Activated CD8-positive, alpha-beta memory T cell treated with anti-CD3 and anti-CD28 coated beads, Interleukin-2, amount 50 U/mL, for 1 hour (primary cell): ENCODE results near the gene PIGQ.

Experiments
- DNase-seq: peaks from one replicate; pipeline ENCODE4 v3.0.0-alpha.2; 2020; ENCODE audit errors: extremely low read depth

The PIGQ gene

DNA sequence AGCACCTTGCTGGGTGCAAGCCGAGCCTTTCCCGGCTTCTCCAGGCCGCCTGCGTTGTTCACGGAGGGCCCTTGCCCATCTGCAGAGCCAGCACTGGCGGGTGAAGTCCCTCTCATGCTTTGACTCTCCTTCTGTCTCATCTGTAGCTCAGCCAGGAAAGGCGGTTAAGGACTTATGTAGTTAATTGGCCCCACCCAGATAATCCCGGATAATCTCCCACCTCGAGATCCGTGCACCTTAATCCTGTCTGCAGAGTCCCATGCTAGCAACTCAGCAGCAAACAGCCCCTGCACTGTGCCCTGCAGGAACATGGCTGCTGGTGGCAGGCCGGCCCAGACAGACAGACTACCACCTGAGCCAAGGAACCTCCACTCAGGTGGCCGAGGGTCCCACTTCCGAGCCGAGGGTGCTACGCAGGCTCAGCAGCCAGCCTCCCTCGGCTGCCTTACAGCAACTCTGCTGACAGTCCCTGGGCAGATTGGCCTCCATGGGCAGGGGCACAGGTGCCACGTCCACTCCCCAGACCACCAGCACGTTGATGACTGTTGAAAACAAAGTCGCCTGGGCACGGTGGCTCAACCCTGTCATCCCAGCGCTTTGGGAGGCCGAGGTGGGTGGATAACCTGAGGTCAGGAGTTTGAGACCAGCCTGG lies 37.0 kb downstream of the PIGQ start:
- DNase-seq, result no peak

DNA sequence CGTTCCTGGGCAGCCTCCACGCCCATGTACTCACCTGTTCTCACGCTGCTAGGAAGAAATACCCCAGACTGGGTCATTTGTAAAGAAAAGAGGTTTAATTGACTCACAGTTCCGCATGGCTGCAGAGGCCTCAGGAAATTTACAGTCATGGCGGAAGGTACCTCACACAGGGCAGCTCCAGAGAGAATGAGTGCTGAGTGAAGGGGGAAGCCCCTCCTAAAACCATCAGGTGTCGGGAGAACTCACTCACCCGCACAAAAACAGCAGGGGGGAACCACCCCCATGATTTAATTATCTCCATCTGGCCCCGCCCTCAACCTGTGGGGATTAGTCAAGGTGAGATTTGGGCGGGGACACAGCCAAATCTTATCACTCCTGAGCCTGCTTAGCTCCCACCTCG lies 38.3 kb downstream of the PIGQ start:
- no peak for DNase-seq

GRCh38 chr16:609316-609715 lies 39.5 kb downstream of the PIGQ start:
- no peak for DNase-seq

DNA sequence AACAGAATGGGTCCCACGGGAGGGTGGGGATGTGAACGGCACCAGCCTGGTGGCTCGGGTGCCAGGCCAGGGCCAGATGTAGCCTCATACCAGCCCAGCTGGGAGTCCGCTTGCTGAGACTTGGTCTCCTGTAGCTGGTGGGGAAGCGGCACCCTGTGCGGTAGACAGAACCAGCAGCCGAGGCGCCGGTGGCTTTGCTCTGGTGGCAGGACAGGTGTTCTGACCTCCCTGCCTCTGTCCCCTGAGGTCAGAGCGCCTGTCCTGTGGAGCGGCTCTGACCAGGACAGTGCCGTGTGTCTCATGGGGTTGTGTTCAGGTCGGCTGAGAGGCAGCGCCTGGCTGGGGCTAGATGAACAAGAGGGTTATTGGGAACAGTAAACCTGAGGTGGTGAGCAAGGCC lies 40.2 kb downstream of the PIGQ start:
- DNase-seq, result no peak

GRCh38 chr16:610513-611381 lies 41.0 kb downstream of the PIGQ start:
- DNase-seq, result no peak

GRCh38 chr16:615122-615521 lies 45.4 kb downstream of the PIGQ start:
- no peak for DNase-seq

DNA sequence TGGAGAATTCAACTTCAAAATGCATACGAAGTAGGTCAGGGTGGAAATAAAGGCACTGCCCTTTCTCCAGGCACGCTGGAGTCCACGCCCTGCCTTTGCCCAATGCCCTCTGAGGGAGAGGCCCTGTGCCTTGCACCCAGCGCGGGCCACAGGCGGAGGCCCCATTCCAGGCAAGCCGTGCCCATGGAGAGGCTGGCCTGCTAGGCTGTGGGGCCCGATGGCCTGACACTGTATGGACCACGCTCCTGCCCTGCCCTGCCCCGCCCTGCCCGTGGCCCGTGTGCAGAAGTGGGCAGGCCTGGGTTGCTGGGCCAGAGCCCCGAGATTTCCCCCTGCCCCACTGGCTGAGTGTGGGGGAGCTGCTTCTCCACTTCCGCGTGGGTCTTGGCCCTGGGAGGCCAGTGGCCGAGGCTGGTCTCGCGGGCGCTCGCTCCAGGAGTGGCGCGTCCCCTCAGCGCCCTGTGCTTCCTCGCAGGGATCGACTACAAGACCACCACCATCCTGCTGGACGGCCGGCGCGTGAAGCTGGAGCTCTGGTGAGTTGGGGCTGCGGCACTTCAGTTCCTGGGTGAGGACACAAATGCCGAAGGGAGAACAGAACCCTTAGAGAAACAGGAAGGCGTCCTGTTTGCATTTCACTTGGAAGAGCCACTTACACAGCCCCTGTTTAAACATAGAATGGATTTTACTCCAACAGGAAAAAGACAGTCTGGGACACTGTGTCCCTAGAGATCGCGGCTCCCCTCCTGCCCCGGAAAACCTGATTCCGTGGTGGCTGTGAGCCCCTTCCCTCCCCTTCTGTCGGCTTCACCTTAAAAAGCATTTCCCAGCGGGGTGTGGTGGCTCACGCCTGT lies 47.2 kb downstream of the PIGQ start:
- DNase-seq, result no peak

- DNase-seq, result no peak
These were observed 48.1 kb downstream of the PIGQ start for GRCh38 chr16:617855-618254.

DNA sequence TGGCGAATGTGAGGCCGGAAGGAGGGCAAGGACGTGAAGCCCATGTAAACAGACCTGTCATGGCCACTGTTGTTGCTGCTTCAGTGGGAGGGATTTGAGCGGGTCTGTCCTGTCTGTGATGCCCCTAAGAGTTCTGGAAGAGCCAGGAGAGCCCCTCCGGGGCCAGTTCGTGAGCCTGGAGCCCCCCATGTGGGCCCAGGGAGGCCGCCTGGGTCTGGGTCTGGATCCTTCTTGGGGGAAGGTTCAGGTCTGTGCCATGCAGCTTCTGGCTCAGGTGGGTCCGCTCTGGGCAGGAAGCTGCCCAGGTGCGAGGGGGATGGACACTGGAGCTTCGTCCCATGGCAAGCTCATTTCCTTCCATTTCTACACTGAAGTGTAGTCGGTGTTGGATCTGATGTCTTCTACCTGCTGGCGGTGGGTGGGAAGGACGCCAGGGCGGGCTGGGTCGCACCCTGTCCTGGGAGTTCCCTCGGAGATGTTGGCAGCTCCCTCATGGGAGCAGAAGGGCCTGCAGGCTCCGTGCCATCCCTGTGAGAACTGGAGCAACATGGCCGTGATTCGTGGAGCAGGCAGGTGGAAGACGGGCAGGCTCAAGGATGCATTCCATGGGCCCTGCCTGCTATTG lies 49.8 kb downstream of the PIGQ start:
- DNase-seq, result no peak

DNA sequence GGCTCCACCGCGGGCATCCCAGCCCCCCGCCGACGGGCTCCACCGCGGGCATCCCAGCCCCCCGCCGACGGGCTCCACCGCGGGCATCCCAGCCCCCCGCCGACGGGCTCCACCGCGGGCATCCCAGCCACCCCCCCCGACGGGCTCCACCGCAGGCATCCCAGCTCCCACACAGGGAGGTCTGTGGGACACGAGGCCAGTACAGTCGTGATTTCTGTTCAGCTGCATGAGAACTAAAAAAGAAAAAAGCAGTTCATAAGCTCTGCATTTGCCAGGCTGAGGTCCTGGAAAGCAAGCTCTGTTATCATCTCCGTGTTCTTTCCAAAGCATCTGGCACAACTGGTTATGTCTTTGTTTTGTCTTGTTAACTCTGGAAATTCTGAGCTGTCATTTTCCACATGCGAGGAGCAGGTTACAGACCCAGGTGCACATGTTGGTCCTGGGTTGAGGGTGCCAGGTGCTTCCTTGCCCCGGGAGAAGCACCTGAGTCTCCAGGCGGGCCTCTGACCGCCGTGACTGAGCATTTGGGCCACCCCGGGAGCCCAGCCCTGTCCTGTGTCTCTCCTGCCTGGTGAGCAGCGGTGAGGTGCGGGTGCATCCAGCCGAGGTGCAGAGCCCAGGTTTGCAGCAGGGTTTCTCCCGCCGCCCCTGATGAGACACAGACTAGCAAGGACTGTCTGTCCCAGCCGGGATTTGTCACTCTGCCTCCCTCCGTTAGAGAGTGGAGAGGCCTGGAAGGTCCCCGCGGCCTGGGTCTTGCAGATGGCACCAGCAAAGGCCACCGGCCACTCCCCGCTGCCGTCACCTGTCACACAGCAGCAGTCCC lies 51.1 kb downstream of the PIGQ start:
- DNase-seq, result no peak

DNA sequence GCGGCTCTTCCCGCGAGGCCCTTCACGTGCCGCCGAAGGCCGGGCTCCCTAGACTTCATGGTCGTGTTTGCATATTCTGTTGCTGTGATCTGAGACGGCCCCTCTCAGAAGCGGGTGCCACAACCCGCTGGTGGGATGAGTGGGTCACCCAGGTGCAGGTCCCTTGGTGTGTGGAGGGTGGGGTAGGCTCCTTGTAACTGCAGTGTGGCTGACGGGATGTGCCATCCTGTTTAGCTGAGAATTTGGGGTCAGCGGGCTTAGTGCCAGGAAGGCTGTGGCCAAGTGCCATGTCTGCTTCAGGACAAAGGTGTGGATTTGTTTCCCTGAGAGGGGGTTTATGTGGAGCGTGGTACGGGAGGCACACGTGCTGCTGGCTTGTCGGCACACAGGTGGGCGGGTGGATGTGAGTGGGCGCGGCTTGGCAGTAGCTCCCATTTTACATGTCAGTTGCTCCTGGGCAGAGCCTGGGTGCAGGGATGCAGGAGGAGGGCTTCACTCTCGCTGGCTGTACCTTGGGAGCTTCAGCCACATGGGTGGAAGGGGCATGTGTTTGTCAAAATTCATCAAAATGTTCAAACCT lies 51.8 kb downstream of the PIGQ start:
- DNase-seq, result no peak

- no peak for DNase-seq
These were observed 53.1 kb downstream of the PIGQ start for GRCh38 chr16:622920-623280.

DNA sequence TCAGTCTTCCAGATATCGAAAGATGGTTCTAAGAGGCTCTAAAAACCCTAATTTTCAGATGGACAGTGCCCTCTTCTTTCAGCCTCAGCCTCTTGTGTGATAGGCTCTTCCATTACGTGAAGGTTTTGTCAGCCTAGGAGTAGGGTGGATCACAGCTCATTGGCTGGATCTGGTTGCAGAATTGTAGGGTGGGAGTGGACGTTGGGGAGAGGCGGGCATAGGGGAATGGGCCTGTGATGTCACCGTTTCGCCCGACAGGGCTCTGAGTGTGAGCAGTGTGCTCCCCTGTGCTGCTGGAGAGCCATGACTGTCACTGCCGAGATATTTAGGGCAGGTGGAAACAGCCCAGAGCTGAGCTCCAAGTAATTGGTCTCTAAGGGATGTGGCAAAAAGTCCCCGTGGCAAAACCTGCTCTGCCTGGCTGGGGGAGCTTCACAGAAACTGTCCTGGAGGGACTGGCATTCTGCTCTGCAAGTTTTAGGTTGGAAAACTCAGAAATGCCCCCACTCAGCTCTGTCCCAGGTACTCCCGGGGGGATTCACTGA lies 54.8 kb downstream of the PIGQ start:
- no peak for DNase-seq

DNA sequence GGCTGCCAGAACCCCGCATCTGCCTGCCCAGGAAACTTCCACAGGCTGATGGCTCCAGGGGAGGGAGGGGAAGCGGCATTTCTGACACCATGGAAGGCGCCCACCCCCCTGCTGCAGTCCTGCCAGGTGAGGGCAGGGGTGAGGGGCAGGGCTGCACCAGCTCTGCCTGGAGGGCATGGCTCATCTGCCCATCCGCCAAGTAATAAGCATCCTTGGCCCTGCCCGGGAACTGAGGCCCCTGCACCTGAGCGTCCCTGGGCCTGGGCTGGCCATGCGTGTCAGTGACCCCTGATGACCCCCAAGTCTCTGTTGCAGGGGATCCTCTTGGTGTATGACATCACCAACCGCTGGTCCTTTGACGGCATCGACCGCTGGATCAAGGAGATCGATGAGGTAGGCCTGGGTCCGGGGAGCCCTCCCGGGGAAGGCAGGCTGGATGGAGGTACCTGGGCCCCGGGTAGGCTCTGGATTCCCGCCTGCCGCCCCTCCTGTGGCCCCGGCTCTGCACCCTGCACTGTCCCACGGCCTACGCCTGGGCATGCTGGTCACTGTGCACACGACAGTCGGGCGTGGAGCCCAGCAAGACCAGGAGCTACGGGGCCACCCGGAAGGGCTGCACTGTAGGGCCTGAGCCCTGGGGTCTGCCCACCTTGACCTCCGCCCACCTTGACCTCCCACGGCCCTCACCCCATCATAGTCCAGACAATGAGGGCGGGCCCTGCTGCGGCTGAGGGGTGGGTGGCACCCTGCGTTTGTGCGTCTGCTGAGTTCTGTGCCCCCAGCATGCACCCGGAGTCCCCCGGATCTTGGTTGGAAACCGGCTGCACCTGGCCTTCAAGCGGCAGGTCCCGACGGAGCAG lies 55.6 kb downstream of the PIGQ start:
- DNase-seq, result no peak

GRCh38 chr16:625977-626765 lies 56.4 kb downstream of the PIGQ start:
- DNase-seq, result no peak

DNA sequence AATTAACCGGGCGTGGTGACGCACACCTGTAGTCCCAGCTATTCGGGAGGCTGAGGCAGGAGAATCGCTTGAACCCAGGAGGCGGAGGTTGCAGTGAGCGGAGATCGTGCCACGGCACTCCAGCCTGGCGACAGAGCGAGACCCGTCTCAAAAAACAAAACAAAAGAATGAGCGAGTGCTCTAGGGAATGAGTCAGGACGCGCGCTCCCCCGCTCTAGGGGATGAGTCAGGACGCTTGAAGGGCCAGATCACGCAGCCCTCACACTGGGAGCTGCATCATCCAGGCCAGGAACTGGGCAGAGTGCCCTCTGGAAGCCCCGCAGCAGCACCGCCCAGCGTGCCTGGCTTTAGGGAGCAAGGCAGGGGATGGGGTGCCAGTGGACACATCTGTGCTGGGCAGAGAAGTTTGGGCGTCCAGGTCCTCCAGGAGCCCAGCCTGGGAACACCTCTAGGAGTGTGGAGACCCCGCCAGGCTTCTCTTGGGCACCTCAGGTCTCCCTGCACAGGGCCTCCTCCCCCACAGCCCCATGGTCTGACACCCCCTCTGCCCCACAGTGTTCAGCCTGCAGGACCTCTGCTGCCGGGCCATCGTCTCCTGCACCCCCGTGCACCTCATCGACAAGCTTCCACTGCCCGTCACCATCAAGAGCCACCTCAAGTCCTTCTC lies 57.2 kb downstream of the PIGQ start:
- no peak for DNase-seq

GRCh38 chr16:627454-628239 lies 57.9 kb downstream of the PIGQ start:
- no peak for DNase-seq
